ENCODE results near the gene CAPN8.

CAPN8 gene

GRCh38 chr1:223531742-223532341 is 133.7 kb downstream of the CAPN8 start:
- Histone ChIP-seq H3K9me3 (ENCODE audit: control insufficient read depth, insufficient read depth, low read length) (no peaks in the 10 kb centered on the region), H4K20me1 (ENCODE audit: control insufficient read depth, insufficient read depth, low read depth, low read length) (no peaks in the 10 kb centered on the region), H3K27me3 (ENCODE audit: control insufficient read depth, low read length) (no peaks in the 10 kb centered on the region), H3K4me1 (ENCODE audit: control insufficient read depth, low read length) (no peaks in the 10 kb centered on the region), H3F3A (ENCODE audit: control insufficient read depth, insufficient read depth) (no peaks in the 10 kb centered on the region), H3K4me2 (ENCODE audit: low read length) (no peak overlapping the region), H3K36me3 (ENCODE audit: control insufficient read depth, low read length) (no peaks in the 10 kb centered on the region), H3K4me3 (ENCODE audit: low read length) (no peak overlapping the region), H3K79me2 (ENCODE audit: control insufficient read depth, low read length) (no peaks in the 10 kb centered on the region), H3K27ac (ENCODE audit: low read depth, low read length) (no peak overlapping the region), H3K9me2 (replicated peaks; ENCODE audit: control insufficient read depth, low read length) (no peaks in the 10 kb centered on the region)
- TF ChIP-seq CTCF (IDR thresholded peaks at IDR 0.05; ENCODE audit: low read depth, low read length, poor library complexity, severe bottlenecking) (peak; percentile 82), EZH2phosphoT487 (IDR thresholded peaks at IDR 0.05; ENCODE audit: borderline replicate concordance, low read length) (no peak)

GRCh38 chr1:223525957-223526356 is 139.5 kb downstream of the CAPN8 start:
- Histone ChIP-seq H3K4me2 (ENCODE audit: low read length) (no peak overlapping the region), H3K9me2 (replicated peaks; ENCODE audit: control insufficient read depth, low read length) (no peaks in the 10 kb centered on the region), H3K4me3 (ENCODE audit: low read length) (no peak overlapping the region), H3K4me1 (ENCODE audit: control insufficient read depth, low read length) (no peaks in the 10 kb centered on the region), H3K36me3 (ENCODE audit: control insufficient read depth, low read length) (no peaks in the 10 kb centered on the region), H4K20me1 (ENCODE audit: control insufficient read depth, insufficient read depth, low read depth, low read length) (no peaks in the 10 kb centered on the region), H3K79me2 (ENCODE audit: control insufficient read depth, low read length) (no peaks in the 10 kb centered on the region), H3K9me3 (ENCODE audit: control insufficient read depth, insufficient read depth, low read length) (no peaks in the 10 kb centered on the region), H3K27me3 (ENCODE audit: control insufficient read depth, low read length) (no peaks in the 10 kb centered on the region), H3F3A (ENCODE audit: control insufficient read depth, insufficient read depth) (no peaks in the 10 kb centered on the region), H3K27ac (ENCODE audit: low read depth, low read length) (no peak overlapping the region)
- no peak for TF ChIP-seq CTCF (IDR thresholded peaks at IDR 0.05; ENCODE audit: low read depth, low read length, poor library complexity, severe bottlenecking)

GRCh38 chr1:223525546-223525945 is 140.0 kb downstream of the CAPN8 start:
- Histone ChIP-seq H3K27me3 (ENCODE audit: control insufficient read depth, low read length) (no peaks in the 10 kb centered on the region), H3F3A (ENCODE audit: control insufficient read depth, insufficient read depth) (no peaks in the 10 kb centered on the region), H3K9me2 (replicated peaks; ENCODE audit: control insufficient read depth, low read length) (no peaks in the 10 kb centered on the region), H3K4me3 (ENCODE audit: low read length) (no peak overlapping the region), H4K20me1 (ENCODE audit: control insufficient read depth, insufficient read depth, low read depth, low read length) (no peaks in the 10 kb centered on the region), H3K79me2 (ENCODE audit: control insufficient read depth, low read length) (no peaks in the 10 kb centered on the region), H3K27ac (ENCODE audit: low read depth, low read length) (no peak overlapping the region), H3K9me3 (ENCODE audit: control insufficient read depth, insufficient read depth, low read length) (no peaks in the 10 kb centered on the region), H3K36me3 (ENCODE audit: control insufficient read depth, low read length) (no peaks in the 10 kb centered on the region), H3K4me1 (ENCODE audit: control insufficient read depth, low read length) (no peaks in the 10 kb centered on the region), H3K4me2 (ENCODE audit: low read length) (no peak overlapping the region)
- TF ChIP-seq EZH2phosphoT487 (IDR thresholded peaks at IDR 0.05; ENCODE audit: borderline replicate concordance, low read length) (no peak), CTCF (IDR thresholded peaks at IDR 0.05; ENCODE audit: low read depth, low read length, poor library complexity, severe bottlenecking) (no peak)
